ENCODE data around the gene C19orf38. TPM values are rescaled to one million over a fixed set of nuclear protein-coding genes. Genes with fewer than 3 reads are reported as not detected.

Gene C19orf38
- total and polyA plus RNA-seq, 2 donors (not counting 3 experiments of a cell fraction or from before 2014, with no cell fraction given), result not detected

GRCh38 chr19:10852941-10853340, 4.7 kb downstream of the C19orf38 start:
- Histone ChIP-seq H3K27ac (ENCODE audit: insufficient read depth, low read depth, low read length) (no peak overlapping the region), H3K27me3 (ENCODE audit: control insufficient read depth in 2 of 2, insufficient read depth in 2 of 2, low read length in 2 of 2) (peaks cover 0 to 1% of the 10 kb centered on the region in 2 experiments), H4K20me1 (replicated peaks; ENCODE audit: control insufficient read depth, extremely low read depth, insufficient read depth, low read length) (no peaks in the 10 kb centered on the region), H3K4me1 (ENCODE audit: control insufficient read depth, extremely low read depth, insufficient read depth, low read length) (no peaks in the 10 kb centered on the region), H3K36me3 (ENCODE audit: control insufficient read depth in 2 of 2, extremely low read depth in 1 of 2, insufficient read depth in 2 of 2, low read length in 2 of 2) (no peaks in the 10 kb centered on the region), H3K9me1 (replicated peaks; ENCODE audit: control insufficient read depth, extremely low read depth, insufficient read depth, low read length) (no peaks in the 10 kb centered on the region), H2AFZ (ENCODE audit: low read depth, low read length) (no peak overlapping the region), H3K4me3 (replicated peaks in 1 of 3; ENCODE audit: insufficient read depth in 1 of 3, low read depth in 1 of 3, low read length in 3 of 3) (no peak overlapping the region), H3K79me2 (ENCODE audit: control insufficient read depth, insufficient read depth, low read length) (no peaks in the 10 kb centered on the region), H3K4me2 (ENCODE audit: insufficient read depth, low read length) (no peak overlapping the region), H3K9ac (replicated peaks; ENCODE audit: extremely low read depth, insufficient read depth, low read length) (no peak overlapping the region), H3K9me3 (replicated peaks; ENCODE audit: control insufficient read depth, insufficient read depth, low read length) (no peaks in the 10 kb centered on the region)
- dilution Hi-C loops (cut with MboI; ENCODE audit: extremely low pct_ligation_motif_present, low sequenced_read_pairs), result no loop called here
- CTCF ChIA-PET, result interaction anchor here (0.6 to 5.6 kb wide), 3 partner anchors 8 to 18 kb away, joined by 3 to 56 read pairs (median 5); partner anchors contain the start of gene CARM1
- DNase-seq (ENCODE audit: low read depth, low spot score), result no peak
- no TSS peak for BruUV-seq (replicated peaks)
- intact Hi-C loops (cut with micrococcal nuclease), result no loop called here
- TF ChIP-seq MYC (IDR thresholded peaks at IDR 0.05; ENCODE audit: low read depth, low read length) (no peak), POLR2A (IDR thresholded peaks at IDR 0.05; ENCODE audit: low read depth, low read length) (no peak), MAX (IDR thresholded peaks at IDR 0.05; ENCODE audit: insufficient read depth, insufficient read length) (no peak), GATA2 (IDR thresholded peaks at IDR 0.05; ENCODE audit: insufficient read depth, insufficient read length, low read depth, low read length) (no peak), JUN (IDR thresholded peaks at IDR 0.05; ENCODE audit: borderline replicate concordance, insufficient read depth, insufficient read length, low read depth) (no peak), CTCF (IDR thresholded peaks at IDR 0.05; ENCODE audit: extremely low read depth in 1 of 2, insufficient read depth in 1 of 2, low read depth in 1 of 2, low read length in 2 of 2) (no peak), FOS (IDR thresholded peaks at IDR 0.05; ENCODE audit: borderline replicate concordance, insufficient read depth, low read length) (no peak), EZH2 (IDR thresholded peaks at IDR 0.05; ENCODE audit: borderline replicate concordance, low read depth, low read length, severe bottlenecking) (no peak)
- POLR2A ChIA-PET, result no interaction called here
- no peak for FAIRE-seq

Data from endothelial cell of umbilical vein (primary cell).